Hematopoietic multipotent progenitor cell treated with erythropoietin and hydrocortisone succinate and interleukin-3 and kit ligand, for 6 days (in vitro differentiated cells): ENCODE results near the gene FBN1.

Source experiments
- DNase-seq: peaks from one replicate; pipeline ENCODE4 v3.0.0-alpha.2; 2015

Gene FBN1

GRCh38 chr15:48645558-48646330, at the start of gene FBN1:
TSS of gene FBN1 (minus strand) at chr15:48645709. CDS start at chr15:48644769, 940 bp downstream.
- DNase-seq, result peak; percentile 75

DNA sequence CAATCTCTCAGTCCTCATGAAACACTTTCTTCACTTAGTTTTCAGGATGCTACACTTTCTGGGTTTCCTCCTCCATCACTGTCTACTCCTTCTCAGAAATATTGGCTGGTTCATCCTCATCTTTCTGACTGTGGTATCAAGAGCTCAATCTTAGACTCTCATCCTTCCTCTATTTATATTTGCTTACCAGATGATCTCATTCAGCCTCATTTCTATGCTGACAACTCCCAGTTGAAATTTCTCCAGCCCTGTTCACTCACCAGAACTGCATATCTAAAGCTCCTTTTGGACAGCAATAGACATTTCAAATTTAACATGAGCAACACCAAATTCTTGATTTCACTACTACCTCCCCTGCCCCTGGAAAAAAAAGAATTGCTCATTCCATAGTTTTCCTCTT, 48.0 kb upstream of the FBN1 start:
- DNase-seq, result no peak

- DNase-seq, result no peak
Observed at GRCh38 chr15:48688493-48688892, 43.0 kb upstream of the FBN1 start.

- no peak for DNase-seq
Observed at GRCh38 chr15:48683991-48684765, 38.7 kb upstream of the FBN1 start.

GRCh38 chr15:48682942-48683651, 37.6 kb upstream of the FBN1 start:
- DNase-seq, result no peak

GRCh38 chr15:48681353-48681752, 35.8 kb upstream of the FBN1 start:
- no peak for DNase-seq

GRCh38 chr15:48680841-48681240, 35.3 kb upstream of the FBN1 start:
- no peak for DNase-seq

DNA sequence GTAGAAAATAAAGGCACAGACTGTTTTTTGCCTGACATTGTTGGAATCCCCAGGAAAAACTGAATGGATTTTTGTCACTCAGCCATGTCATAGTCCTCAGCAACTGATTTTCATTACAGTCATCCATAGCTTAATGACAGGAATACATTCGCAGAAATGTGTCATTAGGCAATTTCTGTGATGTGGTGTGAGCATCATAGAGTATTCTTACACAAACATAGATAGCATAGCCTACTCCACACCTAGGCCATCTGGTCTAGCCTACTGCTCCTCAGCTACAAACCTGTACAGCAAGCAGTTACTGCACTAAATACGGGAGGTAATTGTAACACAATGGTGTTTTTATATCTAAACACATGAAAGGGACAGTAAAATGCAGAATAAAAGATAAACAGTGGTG, 34.4 kb upstream of the FBN1 start:
- no peak for DNase-seq

DNA sequence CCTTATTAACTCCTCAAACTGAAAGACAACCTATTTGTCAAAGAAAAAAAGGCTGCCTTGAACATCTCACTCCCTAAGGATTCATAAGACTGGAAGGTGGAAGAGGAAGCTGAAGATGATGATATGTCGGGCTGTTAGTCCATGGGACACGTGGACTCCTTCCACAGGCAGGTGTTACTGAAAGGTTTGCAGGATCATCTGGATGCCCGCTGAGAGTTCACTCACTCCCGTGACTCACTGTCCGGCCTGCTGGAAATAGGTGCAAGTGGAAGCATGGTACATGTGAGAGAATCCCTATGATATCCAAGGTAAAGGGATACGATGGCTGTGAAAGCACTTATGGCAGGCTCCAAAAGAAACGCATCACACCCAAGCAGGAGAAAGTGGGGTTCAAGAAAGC, 33.3 kb upstream of the FBN1 start:
- no peak for DNase-seq

DNA sequence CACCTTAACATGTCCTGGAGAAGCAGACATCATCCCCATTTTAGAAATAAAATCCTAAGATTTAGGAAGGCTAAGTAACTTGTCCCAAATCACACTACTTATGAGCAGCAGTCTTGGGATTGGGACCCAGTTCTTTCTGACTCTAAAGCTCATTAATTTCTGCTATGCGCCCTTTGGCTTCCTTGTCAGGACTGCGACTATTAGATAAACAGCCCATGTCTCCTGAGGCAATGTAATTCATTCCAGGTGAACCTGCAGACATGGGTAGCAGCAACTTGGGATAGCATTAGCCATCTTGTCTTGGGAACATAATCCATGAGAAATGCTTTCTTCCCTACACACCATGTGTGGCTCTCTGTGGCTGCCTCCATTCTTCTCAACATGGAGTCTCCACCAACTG, 32.3 kb upstream of the FBN1 start:
- DNase-seq, result no peak

DNA sequence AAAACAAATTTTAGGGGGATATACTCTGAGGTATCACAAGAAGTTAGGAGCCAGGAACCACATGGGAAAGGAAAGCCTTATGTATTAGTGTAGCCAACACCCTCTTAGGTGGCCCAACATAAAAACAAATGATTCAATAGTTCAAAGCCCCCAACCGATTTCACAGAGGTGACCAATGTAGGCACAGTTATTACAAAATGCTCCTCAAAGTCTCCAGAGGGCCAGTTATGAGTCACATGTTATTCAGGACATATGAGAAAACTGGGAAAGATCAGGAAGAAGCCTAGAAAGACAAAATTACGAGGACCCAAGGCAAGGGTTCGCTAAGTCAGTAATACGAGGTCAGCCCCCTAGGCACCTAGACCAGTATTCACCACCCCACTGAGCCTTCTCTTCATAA, 29.9 kb upstream of the FBN1 start:
- DNase-seq, result no peak

DNA sequence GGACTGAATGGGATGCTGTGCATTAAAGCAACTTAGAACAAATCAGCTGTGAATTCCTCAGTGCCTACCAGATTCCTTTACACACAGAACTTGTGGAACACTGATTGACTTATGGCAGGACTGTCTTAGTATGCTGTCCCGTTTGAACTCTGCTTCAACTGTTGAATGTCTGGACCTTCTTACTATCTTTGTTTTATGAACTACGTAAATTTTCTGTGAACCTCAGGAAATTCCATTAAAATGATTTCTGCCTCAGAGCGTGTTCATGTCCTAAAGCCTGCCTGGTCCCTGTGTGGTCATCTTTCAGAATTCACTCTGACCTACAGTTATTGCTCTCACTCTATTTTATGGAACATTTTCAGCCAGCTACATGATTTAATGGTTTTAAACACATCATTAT, 29.4 kb upstream of the FBN1 start:
- DNase-seq, result no peak

- no peak for DNase-seq
Observed at GRCh38 chr15:48672206-48672605, 26.7 kb upstream of the FBN1 start.

GRCh38 chr15:48671103-48672022, 25.9 kb upstream of the FBN1 start:
- no peak for DNase-seq

DNA sequence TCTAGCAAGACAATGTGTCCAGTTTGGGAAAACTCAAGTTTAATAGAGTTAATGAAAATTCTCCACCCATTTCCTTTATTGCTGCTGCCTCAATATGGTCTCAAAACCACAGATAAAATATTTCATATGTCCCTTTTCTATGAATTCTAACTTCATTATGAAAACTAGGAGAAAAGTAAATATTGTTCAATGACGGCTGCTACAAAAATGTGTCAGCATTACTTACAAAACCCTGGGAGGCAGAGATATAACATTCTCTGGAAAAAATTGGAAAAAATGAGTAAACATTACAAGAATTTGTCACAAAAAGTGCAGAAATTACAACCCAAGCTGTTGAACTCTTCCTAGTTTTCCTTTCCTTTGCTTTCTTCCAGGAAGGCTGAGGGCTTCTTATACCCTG, 22.2 kb upstream of the FBN1 start:
- no peak for DNase-seq

GRCh38 chr15:48664436-48664835, 18.9 kb upstream of the FBN1 start:
- no peak for DNase-seq

- no peak for DNase-seq
Observed at GRCh38 chr15:48657950-48658591, 12.6 kb upstream of the FBN1 start.

- DNase-seq, result no peak
Observed at GRCh38 chr15:48654801-48655200, 9.3 kb upstream of the FBN1 start.

DNA sequence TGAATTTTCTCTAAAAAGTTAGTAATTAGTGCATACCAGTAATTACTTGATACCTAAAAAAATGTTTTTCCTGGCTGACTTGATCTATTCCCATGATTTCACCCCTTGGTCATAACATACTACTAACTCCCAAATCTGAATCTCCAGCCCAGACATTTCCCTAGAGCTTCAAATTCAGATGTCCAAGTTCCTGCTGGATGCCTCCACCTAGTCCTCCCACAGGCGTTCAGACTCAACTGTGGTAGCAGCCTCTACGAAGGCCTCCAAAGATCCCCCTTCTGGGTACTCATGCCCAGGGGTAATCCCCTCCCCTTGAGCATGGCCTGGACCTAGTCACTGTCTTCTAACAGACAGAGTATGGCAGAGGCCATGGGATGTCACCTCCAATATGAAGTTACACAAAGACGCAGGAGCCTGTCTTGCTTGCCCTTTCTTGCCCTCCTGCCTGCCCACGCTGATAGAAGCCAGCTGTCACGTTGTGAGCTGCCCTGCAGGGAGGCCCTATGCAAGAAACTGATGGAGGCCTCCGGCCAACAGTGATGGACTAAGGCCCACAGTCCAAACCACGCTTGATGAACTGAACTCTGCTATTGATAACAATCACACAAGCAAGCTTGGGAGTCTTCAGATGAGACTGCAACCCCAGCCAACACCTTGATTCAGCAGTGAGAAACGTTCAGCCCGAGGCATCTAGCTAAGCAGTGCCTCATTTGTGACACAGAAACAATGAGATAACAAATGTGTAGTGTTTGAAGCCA, 8.6 kb upstream of the FBN1 start:
- no peak for DNase-seq

- DNase-seq, result no peak
Observed at GRCh38 chr15:48653216-48653615, 7.7 kb upstream of the FBN1 start.

DNA sequence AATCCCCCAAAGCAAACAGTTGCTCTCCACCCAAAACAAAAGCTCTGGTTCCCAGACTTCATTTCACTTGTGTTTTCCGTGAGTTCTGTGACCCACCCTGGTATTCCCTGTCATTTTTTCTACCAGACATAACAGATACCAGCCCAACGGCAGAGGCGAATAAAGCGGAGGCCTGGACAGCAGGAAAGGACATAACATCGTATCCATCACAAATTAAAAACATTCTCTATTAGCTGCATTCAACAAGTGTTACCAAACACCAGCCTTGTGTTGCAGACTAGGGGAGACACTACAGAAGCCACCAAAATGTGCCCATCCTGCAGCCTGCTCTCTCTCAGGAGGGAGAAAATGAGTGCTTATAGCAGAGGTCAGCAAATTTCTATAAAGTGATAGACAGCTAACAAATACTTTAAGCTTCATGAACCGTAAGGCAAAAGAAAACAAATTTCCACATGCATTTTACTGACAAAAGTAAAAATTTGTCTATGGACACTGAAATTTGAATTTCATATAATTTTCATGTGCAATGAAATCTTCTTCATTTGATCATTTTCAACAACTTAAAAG, 7.1 kb upstream of the FBN1 start:
- DNase-seq, result no peak
